ENCODE measurements around the gene PEAK1.
A peak's percentile ranks its signal among the peaks of the same experiment; 100 is the strongest.
"Not testable (repeated sequence)": the region's sequence is repeated elsewhere in the genome, so short reads cannot be mapped to it uniquely, and the experiment has no call there.

The PEAK1 gene

DNA sequence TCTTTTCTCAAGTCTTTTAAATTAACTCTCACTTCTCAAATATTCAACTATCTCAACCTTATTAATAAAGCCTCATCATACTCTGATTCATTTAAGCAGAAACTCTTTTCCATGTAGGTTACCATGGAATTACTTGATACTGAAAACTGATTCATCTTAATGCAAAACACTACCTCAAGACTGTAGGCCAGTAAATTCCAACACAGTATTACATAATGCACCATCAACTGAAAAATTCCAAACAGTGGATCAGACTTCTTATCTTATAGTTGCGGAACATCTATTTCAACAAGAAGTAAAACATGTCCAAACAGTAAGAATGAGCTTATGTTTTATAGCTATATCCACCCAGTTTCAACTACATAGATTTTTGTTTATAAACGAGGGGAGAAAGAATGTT lies 124.5 kb downstream of the PEAK1 start:
- DNase-seq, result no peak
- no peak for ATAC-seq

DNA sequence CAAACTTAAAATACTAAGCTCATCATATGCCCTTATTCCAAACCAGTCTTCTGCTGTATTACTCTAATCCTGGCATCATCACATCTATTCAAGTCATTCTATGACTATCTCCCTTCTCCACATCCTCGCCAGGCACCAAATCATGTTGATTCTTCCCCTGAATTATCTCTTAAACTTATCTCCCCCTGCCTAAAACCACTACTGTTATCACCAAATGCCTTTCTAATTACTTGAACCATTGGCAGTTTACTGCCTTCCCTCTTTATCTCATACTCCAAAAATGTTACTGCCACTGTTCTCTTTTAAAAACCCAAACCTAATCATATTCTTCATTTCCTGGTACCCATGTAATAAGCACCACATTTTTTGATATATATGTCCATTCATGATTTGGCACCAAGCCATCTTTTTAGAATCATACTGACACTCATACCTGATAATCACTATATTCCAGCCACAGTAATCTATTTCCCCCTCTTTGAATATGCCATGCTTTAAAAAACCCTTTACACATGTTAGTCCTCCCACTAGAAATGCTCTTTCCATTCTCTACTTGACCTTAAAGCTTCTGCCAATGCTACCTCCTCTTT lies 126.8 kb downstream of the PEAK1 start:
- DNase-seq (no peak), ATAC-seq (no peak)

DNA sequence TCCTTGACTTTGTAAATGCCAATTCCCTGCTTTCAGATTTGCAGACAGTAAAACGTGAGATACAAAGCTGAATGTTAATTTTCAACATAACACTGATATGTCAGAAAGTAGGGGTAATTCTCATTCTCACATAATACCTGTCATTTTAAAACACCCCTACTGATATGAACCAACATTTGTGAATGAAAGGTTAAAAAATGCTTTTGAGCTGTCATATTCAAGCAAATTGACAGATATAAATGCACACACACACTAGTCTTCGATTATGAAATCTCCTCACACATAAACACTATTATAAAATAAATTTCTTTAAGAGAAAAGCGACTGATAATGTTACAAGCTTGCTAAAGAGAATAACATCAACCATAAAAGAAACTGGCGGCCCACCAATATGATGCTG lies 128.8 kb downstream of the PEAK1 start:
- no peak for ATAC-seq
- no peak for DNase-seq

DNA sequence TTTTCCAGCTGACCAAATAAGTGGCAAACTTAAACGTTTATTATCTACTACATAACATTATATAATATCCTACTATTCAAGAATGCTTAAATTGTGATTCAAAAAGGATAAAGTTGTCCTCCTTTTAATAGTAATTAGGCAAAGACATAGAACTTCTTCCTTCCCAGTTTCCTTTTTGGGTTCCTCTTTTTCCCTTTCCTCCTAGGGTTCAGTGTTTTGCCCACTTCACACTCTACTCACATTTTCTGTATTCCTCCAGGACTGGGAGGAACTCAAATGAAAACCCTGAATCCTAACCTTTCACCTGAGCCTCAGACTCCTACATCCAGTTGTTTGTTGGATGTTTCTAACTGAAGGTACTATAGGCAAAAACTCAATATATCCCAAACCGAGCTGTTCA lies 132.5 kb downstream of the PEAK1 start:
- ATAC-seq (no peak), DNase-seq (no peak)

DNA sequence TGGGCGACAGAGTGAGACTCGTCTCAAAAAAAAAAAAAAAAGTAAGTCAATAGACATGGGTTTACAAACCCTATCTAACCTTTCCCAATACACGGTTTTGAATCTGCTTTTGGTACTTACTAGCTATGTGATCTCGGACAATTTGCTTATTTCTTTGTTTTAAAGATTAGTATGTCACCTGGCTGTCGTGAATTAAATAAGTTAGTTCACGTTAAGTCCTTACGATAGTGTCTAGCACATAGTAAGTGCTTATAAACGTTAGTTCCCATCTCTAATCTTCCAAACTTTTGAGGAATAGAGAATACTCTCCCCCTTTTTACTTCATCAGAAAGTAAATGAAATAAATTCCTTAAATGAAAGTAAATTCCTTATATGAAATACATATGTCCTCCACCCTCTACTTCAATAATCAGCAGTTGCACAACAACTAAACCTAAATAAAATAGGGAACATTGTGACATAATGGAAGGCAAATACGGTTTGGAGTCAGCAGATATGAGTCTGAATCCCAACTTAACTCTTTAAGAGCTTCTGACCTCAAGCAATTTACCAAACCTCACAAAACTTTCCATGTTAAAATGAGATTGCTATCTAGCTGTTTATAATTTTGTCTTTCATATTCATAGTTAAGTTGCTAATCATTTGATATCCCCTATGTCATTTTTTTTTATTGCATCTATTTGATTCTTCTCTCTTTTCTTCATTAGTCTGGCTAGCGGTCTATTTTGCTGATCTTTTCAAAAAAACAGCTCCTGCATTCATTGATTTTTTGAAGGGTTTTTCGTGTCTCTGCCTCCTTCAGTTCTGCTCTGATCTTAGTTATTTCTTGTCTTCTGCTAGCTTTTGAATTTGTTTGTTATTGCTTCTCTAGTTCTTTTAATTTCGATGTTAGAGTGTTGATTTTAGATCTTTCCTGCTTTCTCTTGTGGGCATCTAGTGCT lies 134.6 kb downstream of the PEAK1 start:
- ATAC-seq (no peak), DNase-seq (no peak)

DNA sequence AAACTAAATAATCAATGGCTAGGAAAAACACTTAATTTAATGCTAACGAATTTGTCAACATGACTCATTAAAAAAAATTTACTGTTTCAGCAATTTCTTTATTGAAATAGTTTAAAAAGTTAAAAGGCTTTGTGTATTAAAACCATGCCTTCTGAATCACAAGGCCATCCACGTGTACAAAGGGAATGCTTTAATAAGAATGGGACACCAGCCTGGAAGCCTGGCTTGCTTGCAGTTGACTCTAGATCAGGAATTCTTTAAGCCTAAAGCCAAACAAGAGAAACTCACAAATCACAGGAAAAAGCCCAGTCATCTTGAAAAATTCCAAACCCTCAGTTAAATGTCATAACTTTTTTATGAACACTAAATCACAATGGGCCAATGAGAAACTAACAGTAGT lies 137.6 kb downstream of the PEAK1 start:
- DNase-seq, result no peak
- no peak for ATAC-seq

DNA sequence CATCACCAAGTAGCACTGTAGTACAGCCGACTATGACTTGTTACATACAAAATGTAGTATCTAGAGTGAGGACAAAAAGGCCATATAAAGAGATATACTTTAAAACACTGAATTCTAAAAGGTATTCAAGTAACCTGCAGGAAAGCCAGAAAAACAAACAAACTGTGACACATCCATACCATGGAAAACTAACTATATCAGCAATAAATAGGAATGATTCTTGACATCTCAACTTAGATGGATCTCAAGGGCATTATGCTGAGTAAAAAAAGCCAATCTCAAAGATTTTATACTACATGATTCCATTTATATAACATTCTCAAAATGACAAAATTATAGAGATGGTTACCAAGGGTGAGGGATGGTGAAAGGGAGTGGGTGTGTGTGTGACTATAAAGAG lies 143.0 kb downstream of the PEAK1 start:
- DNase-seq, result no peak
- no peak for ATAC-seq

DNA sequence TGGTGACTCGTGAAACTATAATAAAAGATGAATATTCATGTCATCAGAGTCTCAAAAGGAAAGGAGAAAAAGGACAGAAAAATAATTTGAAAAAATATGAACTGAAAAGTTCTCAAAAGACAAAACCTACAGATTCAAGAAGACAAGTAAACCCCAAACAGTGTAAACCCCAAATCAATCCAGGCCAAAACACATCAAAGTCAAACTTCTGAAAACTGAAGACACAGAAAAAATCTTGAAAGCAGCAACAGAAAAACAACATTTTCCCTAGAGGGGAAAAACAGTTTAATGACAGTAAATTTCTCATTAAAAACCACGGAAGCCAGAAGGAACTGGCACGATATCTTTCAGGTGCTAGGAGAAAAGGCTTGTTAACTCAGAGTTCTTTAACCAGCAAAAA lies 143.8 kb downstream of the PEAK1 start:
- DNase-seq, result no peak
- no peak for ATAC-seq

DNA sequence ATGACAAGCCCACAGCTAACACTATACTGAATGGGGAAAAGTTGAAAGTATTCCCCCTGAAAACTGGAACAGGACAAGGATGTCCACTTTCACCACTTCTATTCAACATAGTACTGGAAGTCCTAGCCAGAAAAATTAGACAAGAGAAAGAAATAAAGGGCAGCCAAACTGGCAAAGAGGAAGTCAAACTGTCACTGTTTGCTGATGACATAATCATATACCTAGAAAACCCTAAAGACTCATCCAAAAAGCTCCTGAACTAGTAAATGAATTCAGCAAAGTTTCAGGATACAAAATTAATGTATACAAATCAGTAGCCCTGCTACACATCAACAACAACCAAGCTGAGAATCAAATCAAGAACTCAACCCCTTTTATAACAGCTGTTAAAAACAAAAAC lies 146.8 kb downstream of the PEAK1 start:
- ATAC-seq, result not testable (repeated sequence)

DNA sequence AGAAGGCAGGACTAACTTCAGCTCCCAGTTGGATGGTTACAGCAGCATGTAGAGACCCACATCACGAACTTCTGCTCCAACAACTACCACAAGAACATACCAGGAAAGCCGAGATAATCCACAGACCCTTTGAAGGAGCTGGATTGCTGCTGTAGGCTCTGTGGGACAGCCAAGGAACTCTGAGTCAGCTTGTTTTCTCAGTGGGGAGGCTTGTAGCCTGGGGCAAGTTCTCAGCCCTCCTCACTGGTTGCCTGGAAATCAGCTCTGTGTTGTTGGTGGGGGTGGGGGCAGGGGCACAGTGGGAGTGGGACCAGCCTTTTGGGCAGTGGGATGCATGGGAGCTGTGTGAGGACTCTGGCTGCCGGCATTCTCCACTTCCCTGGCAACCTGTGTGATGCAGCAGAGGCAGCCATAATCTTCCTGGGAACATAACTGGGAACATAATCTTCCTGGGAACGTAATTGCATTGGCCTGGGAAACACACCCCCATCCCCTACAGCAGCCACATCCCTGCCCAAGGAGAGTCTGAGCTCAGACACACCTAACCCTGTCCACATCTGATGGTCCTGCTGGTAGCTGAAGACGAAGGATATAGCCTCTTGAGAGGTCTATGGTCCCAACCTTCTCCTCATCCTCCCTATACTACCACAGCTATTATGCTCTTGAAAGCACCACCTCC lies 153.1 kb downstream of the PEAK1 start:
- DNase-seq, result no peak
- ATAC-seq, result no peak

More for the DNA sequence above, 146.8 kb downstream of the PEAK1 start:
- DNase-seq, result not testable (repeated sequence)

DNA sequence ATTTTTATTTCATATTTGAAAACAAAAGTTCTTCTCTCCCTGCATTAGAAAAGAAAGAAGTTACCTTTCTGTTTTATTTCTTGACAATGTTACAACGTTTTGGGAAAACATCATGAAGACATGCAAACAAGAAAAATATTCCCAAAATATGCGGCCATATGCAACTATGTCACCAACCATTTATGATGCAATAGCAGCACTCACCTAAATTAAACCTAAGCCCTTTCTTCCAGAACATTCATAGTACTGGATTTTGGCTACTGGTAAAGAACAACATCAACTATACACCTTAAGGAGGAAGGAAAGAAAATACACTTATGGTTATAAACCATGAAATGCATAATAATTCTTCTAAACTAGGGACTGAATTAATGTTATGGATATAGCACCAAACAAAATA lies 164.5 kb downstream of the PEAK1 start:
- ATAC-seq, result no peak

DNA sequence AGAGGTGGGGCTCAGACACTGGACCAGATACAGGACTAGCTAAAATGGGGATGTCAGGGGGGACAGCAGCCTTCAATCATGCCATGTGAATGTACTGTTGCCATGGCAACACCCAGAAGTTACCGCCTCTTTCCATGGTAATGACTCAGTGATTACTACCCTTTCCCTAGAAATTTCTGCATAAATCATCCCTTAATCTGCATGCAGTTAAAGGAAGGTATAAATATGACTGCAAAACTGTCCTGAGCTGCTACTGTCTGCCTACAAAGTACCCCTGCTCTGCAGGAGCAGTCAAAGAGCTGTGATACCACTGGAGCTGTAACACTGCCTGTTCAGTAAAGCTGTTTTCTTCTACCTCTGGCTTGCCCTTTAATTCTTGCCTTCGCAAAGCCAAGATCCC lies 168.2 kb downstream of the PEAK1 start:
- peak; percentile 81 for ATAC-seq

More for the DNA sequence above, 164.5 kb downstream of the PEAK1 start:
- DNase-seq, result no peak

DNA sequence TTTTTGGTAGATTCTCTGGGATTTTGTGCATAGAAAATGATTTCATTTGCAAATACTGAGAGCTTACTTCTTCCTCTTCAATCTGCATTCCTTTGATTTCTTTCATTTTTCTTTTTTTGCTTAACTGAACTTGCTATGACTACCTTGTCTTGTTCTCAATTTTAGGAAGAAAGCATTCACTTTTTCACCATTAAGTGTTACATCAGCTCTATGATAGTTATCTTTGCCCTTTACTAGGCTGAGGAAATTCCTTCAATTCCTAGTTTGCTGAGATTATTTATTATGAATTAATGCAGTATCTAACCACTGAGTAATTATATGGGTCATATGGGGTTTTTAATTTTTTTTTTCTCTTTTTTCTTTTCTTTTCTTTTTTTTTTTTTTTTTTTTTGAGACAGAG lies 172.8 kb downstream of the PEAK1 start:
- DNase-seq (no peak), ATAC-seq (no peak)

More for the DNA sequence above, 168.2 kb downstream of the PEAK1 start:
- DNase-seq, result no peak

DNA sequence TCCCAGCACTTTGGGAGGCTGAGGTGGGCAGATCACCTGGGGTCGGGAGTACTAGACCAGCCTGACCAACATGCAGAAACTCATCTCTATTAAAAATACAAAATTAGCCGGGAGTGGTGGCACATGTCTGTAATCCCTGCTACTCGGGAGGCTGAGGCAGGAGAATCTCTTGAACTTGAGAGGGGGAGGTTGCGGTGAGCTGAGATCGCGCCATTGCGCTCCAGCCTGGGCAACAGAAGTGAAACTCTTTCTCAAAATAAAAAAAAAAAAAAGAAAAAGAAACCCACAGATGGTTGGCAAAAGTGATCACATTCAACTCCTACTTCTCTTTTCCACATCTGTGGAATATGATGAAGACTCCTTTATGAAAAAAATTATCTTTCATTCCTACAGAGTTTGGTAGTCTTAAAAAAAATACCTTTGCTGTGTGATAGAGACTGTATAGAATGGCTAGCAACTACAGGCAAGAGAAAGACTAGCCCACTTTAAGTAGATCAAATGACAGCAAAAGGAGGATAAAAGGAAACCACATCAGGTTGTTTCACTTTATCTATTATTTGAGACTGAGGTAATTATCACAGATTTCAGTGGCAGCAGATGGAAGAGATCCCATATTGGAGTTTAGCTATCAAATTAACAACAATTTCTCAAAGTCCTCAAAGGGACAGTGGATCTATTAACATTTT lies 176.0 kb downstream of the PEAK1 start:
- no peak for DNase-seq

DNA sequence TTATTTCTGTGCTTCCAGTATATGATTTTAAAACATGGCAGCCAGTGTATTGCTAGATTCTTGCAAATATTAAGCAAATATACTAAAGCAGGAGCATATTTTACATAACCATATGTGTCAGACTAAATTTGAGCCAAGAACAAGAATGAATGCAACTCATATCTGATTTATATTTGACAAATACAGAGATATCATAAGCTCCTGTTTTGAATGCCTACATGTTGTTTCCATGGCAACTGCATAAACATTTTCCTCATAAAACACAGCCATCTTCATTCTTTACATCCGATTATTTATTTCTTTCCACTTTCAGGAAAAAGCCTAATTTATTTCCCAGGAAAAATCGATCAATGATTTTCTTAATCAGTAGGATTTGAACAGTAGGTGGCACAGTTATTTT lies 176.8 kb downstream of the PEAK1 start:
- ATAC-seq (no peak), DNase-seq (no peak)

More for the DNA sequence above, 176.0 kb downstream of the PEAK1 start:
- ATAC-seq, result no peak

DNA sequence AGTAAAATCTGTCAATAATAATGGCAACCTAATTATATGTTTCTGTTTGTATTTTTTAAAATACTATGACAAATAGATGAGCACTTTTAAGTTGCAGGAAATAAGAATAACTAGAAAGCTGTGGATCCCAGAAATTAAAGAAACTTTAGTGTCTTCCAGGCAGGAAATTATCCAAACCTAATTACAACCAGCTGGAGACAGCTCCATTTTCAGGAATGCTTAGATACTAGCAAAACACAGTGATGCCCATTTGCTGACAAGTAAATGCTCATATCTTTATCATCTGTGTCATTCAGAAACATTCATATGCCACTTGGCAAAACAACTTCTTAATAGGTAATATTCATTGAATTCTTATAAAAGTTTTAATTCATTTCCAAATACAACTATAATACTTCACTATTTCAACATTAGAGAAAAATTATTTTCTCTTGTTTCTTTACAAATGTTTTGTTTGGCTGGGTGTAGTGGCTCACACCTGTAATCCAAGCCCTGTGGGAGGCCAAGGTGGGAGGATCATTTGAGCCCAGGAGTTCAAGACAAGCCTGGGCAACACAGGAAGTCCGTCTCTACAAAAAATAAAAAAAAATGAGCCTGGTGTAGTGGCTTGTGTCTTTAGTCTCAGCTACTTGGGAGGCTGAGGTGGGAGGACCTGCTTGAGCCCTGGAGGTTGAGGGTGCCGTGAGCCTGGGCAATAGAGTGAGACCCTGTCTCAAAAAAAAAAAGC lies 179.9 kb downstream of the PEAK1 start:
- ATAC-seq, result no peak
- no peak for DNase-seq

DNA sequence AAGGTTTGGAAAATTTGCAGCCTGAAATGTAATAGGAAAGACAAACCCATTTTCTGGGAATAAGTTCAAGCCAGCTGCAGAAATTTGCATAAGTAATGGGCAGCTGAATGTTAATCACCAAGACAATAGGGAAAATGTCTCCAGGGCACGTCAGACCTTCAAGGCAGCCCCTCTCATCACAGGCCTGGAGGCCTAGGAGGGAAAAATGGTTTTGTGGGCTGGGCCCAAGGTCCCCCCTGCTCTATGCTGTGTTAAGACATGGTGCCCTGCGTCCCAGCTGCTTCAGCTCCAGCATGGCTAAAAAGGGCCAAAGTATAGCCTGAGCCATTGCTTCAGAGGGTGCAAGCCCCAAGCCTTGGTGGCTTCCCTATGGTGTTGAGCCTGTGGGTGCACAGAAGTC lies 184.3 kb downstream of the PEAK1 start:
- ATAC-seq, result no peak

DNA sequence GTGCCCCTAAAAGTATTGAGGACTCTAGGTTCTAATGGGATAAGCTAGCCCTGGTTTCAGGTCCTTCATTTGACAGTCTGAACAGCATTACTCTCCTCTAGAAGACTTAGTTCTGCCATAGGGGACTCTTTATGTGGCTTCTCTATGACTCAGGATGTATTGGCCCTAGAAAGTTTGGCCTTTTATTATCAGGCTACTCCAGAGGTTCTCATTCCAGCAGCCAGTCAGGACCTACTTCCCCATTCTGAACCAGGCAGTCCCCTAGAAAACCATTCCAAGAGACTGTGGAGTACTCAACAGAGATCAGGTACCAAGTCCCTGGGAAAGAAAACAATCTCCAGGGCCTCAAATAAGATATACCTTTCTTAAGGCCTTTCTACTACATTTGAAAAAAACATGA lies 191.1 kb downstream of the PEAK1 start:
- DNase-seq (no peak), ATAC-seq (no peak)

More for the DNA sequence above, 184.3 kb downstream of the PEAK1 start:
- no peak for DNase-seq

DNA sequence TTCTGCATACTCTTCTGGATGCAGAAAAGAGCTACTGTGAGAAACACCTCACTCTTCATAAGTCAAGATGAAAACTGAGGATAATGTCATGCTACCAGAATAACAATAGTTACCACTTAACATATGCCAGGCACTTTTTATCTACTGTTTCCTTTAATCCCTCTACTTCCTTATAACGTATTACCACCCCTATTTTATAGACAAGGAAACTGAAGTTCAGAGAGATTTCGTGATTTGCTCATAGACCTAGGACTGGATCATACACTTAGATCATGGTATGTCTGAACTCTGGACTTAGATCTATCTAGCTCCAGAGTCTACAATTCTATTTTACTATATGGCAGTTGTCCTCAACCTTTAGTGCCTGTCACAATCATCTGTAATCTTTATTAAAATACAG lies 193.3 kb downstream of the PEAK1 start:
- DNase-seq (no peak), ATAC-seq (no peak)

DNA sequence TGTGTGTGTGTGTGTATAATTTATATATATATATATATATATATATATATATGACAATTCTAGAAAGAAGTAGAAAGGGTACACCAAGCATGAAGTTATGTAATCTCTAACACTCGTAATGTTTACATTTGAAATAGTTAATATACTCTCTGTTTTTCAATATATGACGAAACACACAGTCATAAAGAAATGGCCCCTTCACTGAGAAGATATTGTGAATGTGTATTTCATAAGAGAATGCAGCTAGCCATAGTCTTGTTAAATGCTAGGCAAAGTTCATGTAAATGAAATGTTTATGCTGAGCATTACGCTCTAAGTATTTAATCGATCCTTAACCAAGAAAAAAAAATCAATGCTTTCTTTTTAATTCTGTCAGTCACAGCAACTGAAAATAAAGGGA lies 194.3 kb downstream of the PEAK1 start:
- ATAC-seq, result no peak
- no peak for DNase-seq

DNA sequence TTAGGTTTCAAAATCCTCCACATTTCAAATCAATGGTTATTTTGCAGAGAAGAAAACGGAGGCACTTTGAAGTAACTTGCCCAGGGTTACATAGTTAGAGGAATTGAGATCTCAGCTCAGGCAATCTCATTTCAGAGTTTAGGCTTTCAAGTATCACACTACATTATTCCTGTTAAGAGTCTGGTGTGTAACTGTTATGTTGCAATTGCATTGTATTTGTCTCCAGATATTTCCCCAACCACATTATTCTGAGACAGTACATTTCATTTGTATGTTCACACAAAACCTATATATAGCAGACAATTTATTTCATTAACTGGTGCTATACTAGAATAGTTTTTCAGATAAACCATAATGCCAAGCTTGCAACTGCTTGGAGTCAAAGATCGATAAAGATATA lies 194.8 kb downstream of the PEAK1 start:
- DNase-seq, result no peak
- ATAC-seq, result no peak

DNA sequence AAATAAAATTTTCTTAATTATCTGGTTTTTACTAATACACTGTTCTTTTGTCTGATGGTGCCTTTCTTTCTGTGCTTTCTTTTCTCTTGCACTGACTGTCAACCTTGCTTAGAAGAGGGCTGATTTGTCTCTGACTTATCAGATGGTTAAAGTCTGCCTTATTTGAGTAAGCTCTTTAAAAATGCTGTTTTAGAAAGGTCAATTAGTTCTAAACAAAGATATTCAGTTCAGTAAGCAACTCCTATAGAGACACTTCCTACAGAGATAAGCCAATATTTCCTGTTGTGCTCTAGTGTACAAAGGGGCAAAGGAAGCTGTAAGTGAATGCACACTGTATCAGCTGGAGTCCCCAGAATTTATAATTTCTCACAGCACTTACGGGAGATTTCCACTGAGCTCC lies 195.6 kb downstream of the PEAK1 start:
- DNase-seq (no peak), ATAC-seq (no peak)

All from stimulated activated naive CD8-positive, alpha-beta T cell treated with anti-CD3 and anti-CD28 coated beads, Interleukin-15, Interleukin-2, amounts not matched to agents 100 U/mL and 50 U/mL, for 24 hours (primary cell).